Epithelial cell of proximal tubule (primary cell): Measurements from ENCODE around the gene SUPT20HL2. TPM values are rescaled to one million over a fixed set of nuclear protein-coding genes. Genes with fewer than 3 reads are reported as not detected.
A peak's percentile ranks its signal among the peaks of the same experiment; 100 is the strongest.

Experiments
- DNase-seq: peaks from one replicate; pipeline ENCODE4 v3.0.0-alpha.2; 2011; ENCODE audit warnings: low read depth
- H3K4me3 ChIP-seq: 2 replicates; pipeline ENCODE4 v1.5.1; 2011; ENCODE audit warnings: low read depth, mild to moderate bottlenecking, low read length
- CTCF ChIP-seq: conservative IDR thresholded peaks from 2 replicates; pipeline ENCODE4 v1.5.1; 2012; ENCODE audit warnings: low read depth, mild to moderate bottlenecking, low read length
- total RNA-seq: library from RNA; depleted of rRNA; stranded (reverse); fragments of >200 nt; gene quantifications from 2 replicates; pipeline ENCODE4 v1.2.3, GENCODE V29; 2015

SUPT20HL2 gene
- total RNA-seq, 1 donor from 2014 or later: not detected

- H3K4me3 ChIP-seq: no peak overlapping the region
- no peak for DNase-seq
- no peak for TF ChIP-seq CTCF
Measured at GRCh38 chrX:24292353-24292752, 21.5 kb downstream of the SUPT20HL2 start.

DNA sequence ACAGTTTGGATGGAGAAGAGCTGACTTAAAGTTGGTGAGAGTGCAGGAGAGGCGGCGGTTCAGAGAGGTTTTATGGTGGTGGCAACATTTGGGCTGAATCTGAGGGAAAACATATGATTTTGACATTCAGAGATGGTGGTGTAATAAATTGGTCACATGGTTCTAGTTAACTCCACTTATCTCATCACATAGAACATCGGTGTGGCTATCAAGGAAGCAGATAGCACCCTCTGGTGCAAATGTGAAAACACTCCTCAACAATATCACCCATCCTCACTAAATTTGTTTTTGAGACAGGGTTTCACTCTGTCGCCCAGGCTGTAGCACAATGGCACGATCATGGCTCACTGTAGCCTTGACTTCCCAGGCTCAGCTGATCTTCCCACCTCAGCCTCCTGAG lies 28.8 kb downstream of the SUPT20HL2 start:
- peak; percentile 27 for TF ChIP-seq CTCF
- H3K4me3 ChIP-seq: no peak overlapping the region
- DNase-seq: no peak

GRCh38 chrX:24283127-24283794 lies 30.6 kb downstream of the SUPT20HL2 start:
- no peak overlapping the region for H3K4me3 ChIP-seq
- DNase-seq: no peak
- no peak for TF ChIP-seq CTCF

- no peak for TF ChIP-seq CTCF
- no peak for DNase-seq
- no peak overlapping the region for H3K4me3 ChIP-seq
Measured at GRCh38 chrX:24282381-24283126, 31.3 kb downstream of the SUPT20HL2 start.

GRCh38 chrX:24277405-24277804 lies 36.5 kb downstream of the SUPT20HL2 start:
- no peak overlapping the region for H3K4me3 ChIP-seq
- no peak for TF ChIP-seq CTCF
- no peak for DNase-seq

- no peak overlapping the region for H3K4me3 ChIP-seq
- no peak for TF ChIP-seq CTCF
- no peak for DNase-seq
Measured at GRCh38 chrX:24276015-24276414, 37.9 kb downstream of the SUPT20HL2 start.
